NB4 (cell line): ENCODE data around the gene MCC.

Experiments
- CTCF ChIP-seq: IDR thresholded peaks from one replicate; pipeline ENCODE4 v1.5.1; 2012; ENCODE audit warnings: low read depth, low read length
- MAX ChIP-seq: IDR thresholded peaks from 2 replicates; pipeline ENCODE4 v1.6.1; 2011; ENCODE audit warnings: low read depth, low read length
- MYC ChIP-seq: IDR thresholded peaks from 2 replicates; pipeline ENCODE4 v1.6.1; 2011; ENCODE audit warnings: low read depth, low read length
- POLR2A ChIP-seq: IDR thresholded peaks from 2 replicates; pipeline ENCODE4 v1.6.1; 2011; ENCODE audit warnings: mild to moderate bottlenecking; ENCODE audit not compliant: insufficient read length; ENCODE audit errors: extremely low read depth

- TF ChIP-seq CTCF = no peak
- TF ChIP-seq POLR2A = no peak
- no peak for TF ChIP-seq MAX
- no peak for TF ChIP-seq MYC
Measured at GRCh38 chr5:113202746-113203716, 285.2 kb downstream of the MCC start.
